Retinal pigment epithelial cell (primary cell): Measurements from ENCODE around the gene FHOD3.
"Not testable (repeated sequence)": the region's sequence is repeated elsewhere in the genome, so short reads cannot be mapped to it uniquely, and the experiment has no call there.

Experiments
- DNase-seq: peaks from one replicate; pipeline ENCODE4 v3.0.0-alpha.2; 2010; ENCODE audit warnings: low read depth
- H3K4me3 ChIP-seq: 2 replicates; pipeline ENCODE4 v1.5.1; 2011; ENCODE audit warnings: mild to moderate bottlenecking, low read length, control low read depth, moderate library complexity
- CTCF ChIP-seq: conservative IDR thresholded peaks from 2 replicates; pipeline ENCODE4 v1.5.1; 2011; ENCODE audit warnings: low read depth, low read length, control low read depth, inconsistent platforms

The FHOD3 gene

GRCh38 chr18:36459203-36459602, 161.7 kb downstream of the FHOD3 start:
- TF ChIP-seq CTCF = no peak
- no peak overlapping the region for H3K4me3 ChIP-seq
- no peak for DNase-seq

- no peak overlapping the region for H3K4me3 ChIP-seq
- no peak for TF ChIP-seq CTCF
- no peak for DNase-seq
Observed at GRCh38 chr18:36459786-36460185, 162.3 kb downstream of the FHOD3 start.

- no peak for DNase-seq
- TF ChIP-seq CTCF = no peak
- H3K4me3 ChIP-seq = no peak overlapping the region
Observed at GRCh38 chr18:36460324-36460850, 162.9 kb downstream of the FHOD3 start.

GRCh38 chr18:36460854-36461253, 163.3 kb downstream of the FHOD3 start:
- DNase-seq = no peak
- no peak for TF ChIP-seq CTCF
- H3K4me3 ChIP-seq = no peak overlapping the region

GRCh38 chr18:36461551-36461987, 164.1 kb downstream of the FHOD3 start:
- no peak for TF ChIP-seq CTCF
- H3K4me3 ChIP-seq = no peak overlapping the region
- DNase-seq = no peak

GRCh38 chr18:36463516-36463915, 166.0 kb downstream of the FHOD3 start:
- H3K4me3 ChIP-seq, DNase-seq: not testable (repeated sequence)

- DNase-seq = no peak
- no peak overlapping the region for H3K4me3 ChIP-seq
- no peak for TF ChIP-seq CTCF
Observed at GRCh38 chr18:36464126-36464651, 166.7 kb downstream of the FHOD3 start.

GRCh38 chr18:36465276-36465675, 167.8 kb downstream of the FHOD3 start:
- DNase-seq = no peak
- H3K4me3 ChIP-seq = no peak overlapping the region
- TF ChIP-seq CTCF = no peak
